Parathyroid adenoma (tissue), 2 donors: Measurements from ENCODE around the gene AMPD1.

Experiments
- H2AFZ ChIP-seq: fragments of 300-600 bp; sonication (generic); one replicate; pipeline ENCODE4 v1.7.0; 2017; ENCODE audit warnings: antibody characterized with exemption, mild to moderate bottlenecking
- H3K27ac ChIP-seq: fragments of 300-600 bp; sonication (generic); one replicate; pipeline ENCODE4 v1.7.0; 2017
- H3K27me3 ChIP-seq: fragments of 300-600 bp; sonication (generic); one replicate; pipeline ENCODE4 v1.7.0; 2017; ENCODE audit warnings: low read length; ENCODE audit not compliant: control insufficient read depth, insufficient read depth
- H3K36me3 ChIP-seq: fragments of 300-600 bp; sonication (generic); one replicate; pipeline ENCODE4 v1.7.0; 2017; ENCODE audit warnings: low read length; ENCODE audit not compliant: control insufficient read depth, insufficient read depth
- H3K4me1 ChIP-seq: fragments of 300-600 bp; sonication (generic); one replicate; pipeline ENCODE4 v1.7.0; 2017; ENCODE audit warnings: control low read depth
- H3K4me2 ChIP-seq: fragments of 300-600 bp; sonication (generic); one replicate; pipeline ENCODE4 v1.7.0; 2017; ENCODE audit warnings: low read length
- H3K4me3 ChIP-seq: fragments of 300-600 bp; sonication (generic); one replicate; pipeline ENCODE4 v1.7.0; 2017; ENCODE audit warnings: low read depth, low read length
- H3K79me2 ChIP-seq: fragments of 300-600 bp; sonication (generic); one replicate; pipeline ENCODE4 v1.7.0; 2017; ENCODE audit warnings: control low read depth
- H3K9ac ChIP-seq: fragments of 300-600 bp; sonication (generic); one replicate; pipeline ENCODE4 v1.7.0; 2017; ENCODE audit warnings: mild to moderate bottlenecking
- H3K9me3 ChIP-seq: fragments of 300-600 bp; sonication (generic); one replicate; pipeline ENCODE4 v1.7.0; 2017; ENCODE audit warnings: low read length; ENCODE audit not compliant: control insufficient read depth
- TF ChIP-seq, protein P1 (sequence below): fragments of 300-600 bp; sonication (generic); IDR thresholded peaks from one replicate; pipeline ENCODE4 v1.7.0; 2017; ENCODE audit warnings: antibody characterized with exemption, mild to moderate bottlenecking
- donor health status: primary hyperparathyroidism.

The AMPD1 gene

GRCh38 chr1:114695430-114696058 lies at the start of gene AMPD1:
Gene AMPD1 (minus strand): TSS chr1:114695546. CDS start chr1:114695471, 75 bp downstream.
- TF ChIP-seq, protein P1, sequence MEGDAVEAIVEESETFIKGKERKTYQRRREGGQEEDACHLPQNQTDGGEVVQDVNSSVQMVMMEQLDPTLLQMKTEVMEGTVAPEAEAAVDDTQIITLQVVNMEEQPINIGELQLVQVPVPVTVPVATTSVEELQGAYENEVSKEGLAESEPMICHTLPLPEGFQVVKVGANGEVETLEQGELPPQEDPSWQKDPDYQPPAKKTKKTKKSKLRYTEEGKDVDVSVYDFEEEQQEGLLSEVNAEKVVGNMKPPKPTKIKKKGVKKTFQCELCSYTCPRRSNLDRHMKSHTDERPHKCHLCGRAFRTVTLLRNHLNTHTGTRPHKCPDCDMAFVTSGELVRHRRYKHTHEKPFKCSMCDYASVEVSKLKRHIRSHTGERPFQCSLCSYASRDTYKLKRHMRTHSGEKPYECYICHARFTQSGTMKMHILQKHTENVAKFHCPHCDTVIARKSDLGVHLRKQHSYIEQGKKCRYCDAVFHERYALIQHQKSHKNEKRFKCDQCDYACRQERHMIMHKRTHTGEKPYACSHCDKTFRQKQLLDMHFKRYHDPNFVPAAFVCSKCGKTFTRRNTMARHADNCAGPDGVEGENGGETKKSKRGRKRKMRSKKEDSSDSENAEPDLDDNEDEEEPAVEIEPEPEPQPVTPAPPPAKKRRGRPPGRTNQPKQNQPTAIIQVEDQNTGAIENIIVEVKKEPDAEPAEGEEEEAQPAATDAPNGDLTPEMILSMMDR, result no peak
- H3K27ac ChIP-seq, result no peak within 1 kb of the TSS
- H3K4me3 ChIP-seq, result no peak within 1 kb of the TSS
- H2AFZ ChIP-seq, result no peak within 1 kb of the TSS
- no peaks in the 10 kb centered on the region for H3K4me1 ChIP-seq
- H3K27me3 ChIP-seq, result no peaks in the 10 kb centered on the region
- H3K36me3 ChIP-seq, result no peaks in the 10 kb centered on the region
- H3K9me3 ChIP-seq, result no peaks in the 10 kb centered on the region
- no peak within 1 kb of the TSS for H3K9ac ChIP-seq
- H3K4me2 ChIP-seq, result peak within 1 kb of the TSS; percentile 14
- H3K79me2 ChIP-seq, result no peaks in the 10 kb centered on the region

DNA sequence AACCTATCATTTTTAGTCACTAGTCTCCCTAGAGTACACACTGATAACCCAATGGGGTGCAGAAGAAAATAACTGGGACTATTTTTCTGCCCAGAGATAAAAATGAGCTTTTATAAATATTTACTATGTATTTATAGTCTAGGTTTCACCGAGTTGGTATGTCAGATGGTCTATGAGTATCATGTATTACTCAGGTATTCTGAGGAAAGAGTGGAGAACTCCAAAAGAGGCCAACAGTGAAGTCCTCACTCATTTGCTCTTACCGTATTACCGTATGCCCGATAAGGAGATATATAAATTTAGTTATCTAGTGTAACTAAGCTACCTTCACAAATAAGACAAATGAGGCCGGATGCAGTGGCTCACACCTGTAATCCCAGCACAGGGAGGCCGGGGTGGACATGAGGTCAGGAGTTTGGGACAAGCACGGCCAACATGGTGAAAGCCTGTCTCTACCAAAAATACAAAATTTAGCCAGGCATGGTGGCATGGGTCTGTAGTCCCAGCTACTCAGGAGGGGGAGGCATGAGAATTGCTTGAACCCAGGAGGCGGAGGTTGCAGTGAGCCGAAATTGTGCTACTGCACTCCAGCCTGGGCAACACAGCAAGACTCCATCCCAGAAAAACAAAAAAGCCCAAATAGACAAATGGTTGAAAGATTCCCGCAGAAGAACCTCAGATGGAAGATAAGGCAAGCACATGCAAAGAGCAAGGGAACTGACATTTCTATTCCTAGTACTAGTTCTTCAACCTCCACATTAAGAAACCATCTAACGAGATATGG lies 46.8 kb upstream of the AMPD1 start:
- Histone ChIP-seq H3K4me2 (no peak overlapping the region), H3K9me3 (no peaks in the 10 kb centered on the region), H3K27me3 (no peaks in the 10 kb centered on the region), H3K4me1 (no peaks in the 10 kb centered on the region), H3K9ac (no peak overlapping the region), H3K79me2 (peaks cover 37% of the 10 kb centered on the region), H2AFZ (no peak overlapping the region), H3K27ac (no peak overlapping the region), H3K36me3 (no peaks in the 10 kb centered on the region), H3K4me3 (no peak overlapping the region)
- TF ChIP-seq, protein P1, result no peak

DNA sequence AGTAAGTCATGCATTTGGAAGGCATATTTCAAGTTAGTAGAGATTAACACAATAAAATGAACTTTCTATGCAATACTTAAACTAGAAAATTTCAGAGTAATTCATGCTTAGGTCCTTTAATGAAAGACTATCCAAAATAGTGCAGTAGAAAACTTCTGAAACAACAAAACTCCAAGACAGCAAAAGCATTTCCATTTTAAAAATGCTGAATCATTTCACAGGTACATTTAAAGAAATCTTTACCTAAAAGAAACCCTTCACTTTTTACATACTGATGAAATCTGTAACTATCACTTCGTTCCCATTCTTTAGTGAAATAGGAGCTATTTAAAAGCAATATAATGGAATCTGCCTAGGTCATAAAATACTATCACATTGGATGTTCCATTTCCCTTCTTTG lies 45.0 kb upstream of the AMPD1 start:
- Histone ChIP-seq H3K9ac (no peak overlapping the region), H2AFZ (no peak overlapping the region), H3K4me1 (no peaks in the 10 kb centered on the region), H3K4me2 (no peak overlapping the region), H3K9me3 (no peaks in the 10 kb centered on the region), H3K27me3 (no peaks in the 10 kb centered on the region), H3K27ac (no peak overlapping the region), H3K79me2 (peaks cover 22% of the 10 kb centered on the region), H3K36me3 (no peaks in the 10 kb centered on the region), H3K4me3 (no peak overlapping the region)
- TF ChIP-seq, protein P1, result no peak

DNA sequence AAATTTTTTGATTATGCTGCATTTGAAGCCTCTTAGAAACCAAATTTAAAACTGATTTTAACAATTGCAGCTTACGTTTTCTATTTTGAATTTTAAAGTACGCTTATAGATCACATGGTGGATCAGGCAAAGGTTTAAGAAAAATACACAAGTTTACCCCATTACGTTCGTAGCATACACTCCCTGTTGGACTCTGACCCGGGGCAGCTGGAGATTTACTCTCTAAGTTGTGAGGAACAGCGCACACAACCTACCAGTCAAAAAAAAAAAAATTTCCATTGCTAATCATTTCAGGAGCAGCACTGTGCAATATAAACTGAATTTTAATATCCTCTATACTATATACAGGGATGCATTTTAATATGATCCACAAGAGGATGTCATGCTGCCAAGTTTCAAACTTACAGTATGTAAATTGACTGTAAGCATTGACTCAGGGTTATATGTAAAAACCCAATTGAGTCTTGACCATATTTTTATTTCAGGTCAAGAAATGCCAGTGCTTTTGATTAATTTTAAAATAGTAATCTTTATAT lies 42.0 kb upstream of the AMPD1 start:
- TF ChIP-seq, protein P1, result no peak
- Histone ChIP-seq H3K9ac (no peak overlapping the region), H3K27me3 (no peaks in the 10 kb centered on the region), H3K9me3 (no peaks in the 10 kb centered on the region), H3K36me3 (no peaks in the 10 kb centered on the region), H3K4me3 (no peak overlapping the region), H3K27ac (no peak overlapping the region), H2AFZ (no peak overlapping the region), H3K79me2 (peaks cover 12% of the 10 kb centered on the region), H3K4me1 (no peaks in the 10 kb centered on the region), H3K4me2 (no peak overlapping the region)
